Uterus (tissue), 2 donors: Measurements from ENCODE around the gene ZNF335.

Source experiments
- CTCF ChIP-seq, 4 experiments: fragments of 200-600 bp in 2 of 4; fragments of 450-650 bp in 2 of 4; sonication (generic) in 2 of 4; IDR thresholded peaks; one replicate each; pipeline ENCODE4 v1.5.1; 2016 to 2019; ENCODE audit warnings: antibody characterized with exemption in 4 of 4, mild to moderate bottlenecking in 2 of 4, moderate library complexity in 1 of 4
- POLR2A ChIP-seq, 2 donors: fragments of 450-650 bp; IDR thresholded peaks; one replicate each; pipeline ENCODE4 v1.6.1; 2016; ENCODE audit warnings: antibody characterized with exemption in 2 of 2, mild to moderate bottlenecking in 1 of 2, moderate library complexity in 1 of 2

DNA sequence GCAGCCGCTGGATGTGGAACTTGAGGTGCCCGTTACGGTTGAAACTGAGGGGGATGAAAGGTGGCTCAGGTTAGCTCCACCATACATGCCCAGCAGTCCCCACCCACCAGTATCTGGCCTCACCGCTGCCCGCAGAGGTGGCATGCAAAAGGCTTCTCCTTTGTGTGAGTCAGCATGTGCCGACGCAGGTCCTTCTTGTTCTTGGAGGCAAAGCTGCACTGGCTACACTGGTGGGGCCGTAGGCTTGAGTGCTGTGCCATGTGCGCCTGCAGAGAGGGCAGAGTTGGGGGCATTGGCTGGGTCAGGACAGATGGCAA, 21.7 kb downstream of the ZNF335 start:
- TF ChIP-seq CTCF (IDR thresholded peaks at IDR 0.05) (no peak), POLR2A (IDR thresholded peaks at IDR 0.05) (no peak)
